Panc1 (cell line): Measurements from ENCODE around the gene CNDP1. TPM values are rescaled to one million over a fixed set of nuclear protein-coding genes. Genes with fewer than 3 reads are reported as not detected.
A peak's percentile ranks its signal among the peaks of the same experiment; 100 is the strongest.

ENCODE experiments used
- ATAC-seq: fragments of 200-7000 bp; cut with Tn5 transposase; 2 replicates; pipeline ENCODE4 v1.9.1; 2020; ENCODE audit warnings: mild to moderate bottlenecking, moderate library complexity
- BruUV-seq: library from RNA; stranded (reverse); fragments of 400-500 nt; replicated peaks from 2 replicates; lab custom pipeline; 2021; lab: Mats Ljungman, UMichigan
- CTCF ChIA-PET: fragments of 300-600 bp; sonication (Branson Sonifier 250); formaldehyde crosslinking; loops from one replicate; lab custom pipeline; 2022; ENCODE audit warnings: antibody characterized with exemption; lab: Charles Lee
- POLR2A ChIA-PET: fragments of 300-600 bp; sonication (Branson Sonifier 250); formaldehyde crosslinking; loops from one replicate; lab custom pipeline; 2022; ENCODE audit warnings: antibody characterized with exemption; lab: Charles Lee
- DNase-seq: peaks from one replicate; pipeline ENCODE4 v3.0.0-alpha.2; 2010; ENCODE audit warnings: low read depth, low spot score
- H3K27ac ChIP-seq: 2 replicates; pipeline ENCODE4 v1.5.1; 2011; ENCODE audit warnings: mild to moderate bottlenecking, low read length, inconsistent platforms
- H3K27me3 ChIP-seq: fragments of 200-500 bp; sonication (Bioruptor generic); 2 replicates; pipeline ENCODE4 v1.6.0; 2014; ENCODE audit warnings: low read length, inconsistent platforms; ENCODE audit not compliant: control insufficient read depth, insufficient read depth
- H3K36me3 ChIP-seq: fragments of 200-500 bp; sonication (Bioruptor generic); 2 replicates; pipeline ENCODE4 v1.5.1; 2014; ENCODE audit warnings: inconsistent platforms, mild to moderate bottlenecking, low read length, moderate library complexity; ENCODE audit not compliant: control insufficient read depth, insufficient read depth
- H3K4me1 ChIP-seq: 2 replicates; pipeline ENCODE4 v1.5.1; 2011; ENCODE audit warnings: inconsistent platforms, mild to moderate bottlenecking, low read length, moderate library complexity; ENCODE audit not compliant: control insufficient read depth, insufficient read depth
- H3K4me3 ChIP-seq, 2 experiments: 2 replicates each; pipeline ENCODE4 v1.5.1; 2011 to 2012; ENCODE audit warnings: low read depth in 2 of 2, low read length in 2 of 2, mild to moderate bottlenecking in 2 of 2, inconsistent platforms in 1 of 2, moderate library complexity in 1 of 2
- H3K9me3 ChIP-seq: fragments of 200-500 bp; sonication (Bioruptor generic); 2 replicates; pipeline ENCODE4 v1.5.1; 2014; ENCODE audit warnings: low read depth, mild to moderate bottlenecking, inconsistent platforms, low read length, moderate library complexity; ENCODE audit not compliant: control insufficient read depth, insufficient read depth
- POLR2AphosphoS5 ChIP-seq: IDR thresholded peaks from 2 replicates; pipeline ENCODE4 v1.6.1; 2012; ENCODE audit warnings: mild to moderate bottlenecking, low read depth, low read length, moderate library complexity
- REST ChIP-seq, 2 experiments: IDR thresholded peaks; 2 replicates each; pipeline ENCODE4 v1.6.1; 2011 to 2012; ENCODE audit warnings: low read depth in 2 of 2, control low read depth in 1 of 2, low read length in 1 of 2, mild to moderate bottlenecking in 1 of 2, moderate library complexity in 1 of 2; ENCODE audit not compliant: insufficient read depth in 1 of 2
- SIN3A ChIP-seq: IDR thresholded peaks from 2 replicates; pipeline ENCODE4 v1.6.1; 2012; ENCODE audit warnings: low read depth, mild to moderate bottlenecking, low read length, moderate library complexity, borderline replicate concordance; ENCODE audit not compliant: insufficient read depth
- TCF7L2 ChIP-seq: IDR thresholded peaks from 2 replicates; pipeline ENCODE4 v1.6.1; 2011; ENCODE audit warnings: mild to moderate bottlenecking, low read depth, low read length, inconsistent platforms
- in situ Hi-C: cut with HindIII; loops from 2 replicates; pipeline ENCODE4 v1.10.0; 2016; ENCODE audit warnings: low sequenced_read_pairs, low pct_unique_long_range_greater_than_20kb
- intact Hi-C: fragments of 100-400 bp; cut with micrococcal nuclease; formaldehyde crosslinking; loops from one replicate; pipeline ENCODE4 v1.10.0; 2022; ENCODE audit not compliant: unreplicated experiment
- total RNA-seq: library from RNA; stranded (reverse); gene quantifications from one replicate; pipeline ENCODE4 v1.2.1, GENCODE V29; 2021; ENCODE audit not compliant: unreplicated experiment
- TF ChIP-seq, protein P1 (sequence below): fragments of 450-650 bp; IDR thresholded peaks from 2 replicates; pipeline ENCODE4 v1.5.1; 2017; ENCODE audit warnings: mild to moderate bottlenecking

CNDP1 gene
- total RNA-seq, 1 experiment from 2014 or later, result not detected

DNA sequence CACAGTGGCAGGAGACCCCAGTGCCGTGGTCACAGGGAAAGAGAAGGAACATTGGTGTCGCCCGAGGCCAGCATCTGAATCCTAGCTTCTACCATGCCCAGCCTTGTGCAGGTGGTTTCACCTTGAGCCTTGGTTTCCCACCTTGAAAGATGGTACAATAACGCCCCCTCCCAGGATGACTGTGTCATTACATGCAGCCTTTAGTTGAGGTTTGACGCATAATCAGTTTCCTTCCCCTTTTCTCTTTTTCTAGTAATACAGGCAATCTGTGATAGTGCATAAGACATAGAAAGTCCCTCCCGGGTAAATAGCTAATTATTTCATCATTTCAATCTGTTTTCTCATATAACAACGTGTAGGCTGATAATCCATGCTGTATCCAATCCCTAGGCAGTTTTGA is 33.5 kb downstream of the CNDP1 start:
- H3K36me3 ChIP-seq, result no peaks in the 10 kb centered on the region
- peaks cover 17% of the 10 kb centered on the region for H3K27me3 ChIP-seq
- no TSS peak for BruUV-seq
- ChIA-PET POLR2A (no interaction called here), CTCF (no interaction called here)
- H3K27ac ChIP-seq, result no peak overlapping the region
- TF ChIP-seq SIN3A (no peak), TCF7L2 (no peak)
- ATAC-seq, result 0 out of 2 replicates have a peak, but pooled peaks have one; percentile 35
- no peaks in the 10 kb centered on the region for H3K4me1 ChIP-seq
- no peaks in the 10 kb centered on the region for H3K9me3 ChIP-seq
- DNase-seq, result no peak
- intact Hi-C loops (no loop called here), in situ Hi-C loops (no loop called here)
- no peak overlapping the region for H3K4me3 ChIP-seq

GRCh38 chr18:74569401-74569800 is 35.1 kb downstream of the CNDP1 start:
- Histone ChIP-seq H3K4me1 (no peaks in the 10 kb centered on the region), H3K27me3 (peaks cover 16% of the 10 kb centered on the region), H3K27ac (no peak overlapping the region), H3K36me3 (no peaks in the 10 kb centered on the region), H3K9me3 (no peaks in the 10 kb centered on the region), H3K4me3 (no peak overlapping the region)
- no peak for ATAC-seq
- no TSS peak for BruUV-seq
- intact Hi-C loops (no loop called here), in situ Hi-C loops (no loop called here)
- ChIA-PET CTCF (no interaction called here), POLR2A (no interaction called here)
- TF ChIP-seq POLR2AphosphoS5, result no peak
- TF ChIP-seq TCF7L2, result no peak
- no peak for TF ChIP-seq SIN3A
- TF ChIP-seq REST (IDR thresholded peaks at IDR 0.05; ENCODE audit: insufficient read depth in 1 of 2, low read depth in 2 of 2, low read length in 1 of 2), result no peak
- DNase-seq, result no peak

- ChIA-PET CTCF (interaction anchor here (0.6 kb wide), 1 partner anchor 17 kb away, joined by 6 read pairs; no protein-coding TSS in a partner anchor), POLR2A (interaction anchor here (0.6 kb wide), 1 partner anchor 22 kb away, joined by 9 read pairs; no protein-coding TSS in a partner anchor)
- Histone ChIP-seq H3K27ac (no peak overlapping the region), H3K4me1 (no peaks in the 10 kb centered on the region), H3K9me3 (no peaks in the 10 kb centered on the region), H3K4me3 (no peak overlapping the region), H3K27me3 (peaks cover 16% of the 10 kb centered on the region), H3K36me3 (no peaks in the 10 kb centered on the region)
- intact Hi-C loops, result no loop called here
- no peak for DNase-seq
- BruUV-seq, result no TSS peak
- no peak for ATAC-seq
- TF ChIP-seq, protein P1, sequence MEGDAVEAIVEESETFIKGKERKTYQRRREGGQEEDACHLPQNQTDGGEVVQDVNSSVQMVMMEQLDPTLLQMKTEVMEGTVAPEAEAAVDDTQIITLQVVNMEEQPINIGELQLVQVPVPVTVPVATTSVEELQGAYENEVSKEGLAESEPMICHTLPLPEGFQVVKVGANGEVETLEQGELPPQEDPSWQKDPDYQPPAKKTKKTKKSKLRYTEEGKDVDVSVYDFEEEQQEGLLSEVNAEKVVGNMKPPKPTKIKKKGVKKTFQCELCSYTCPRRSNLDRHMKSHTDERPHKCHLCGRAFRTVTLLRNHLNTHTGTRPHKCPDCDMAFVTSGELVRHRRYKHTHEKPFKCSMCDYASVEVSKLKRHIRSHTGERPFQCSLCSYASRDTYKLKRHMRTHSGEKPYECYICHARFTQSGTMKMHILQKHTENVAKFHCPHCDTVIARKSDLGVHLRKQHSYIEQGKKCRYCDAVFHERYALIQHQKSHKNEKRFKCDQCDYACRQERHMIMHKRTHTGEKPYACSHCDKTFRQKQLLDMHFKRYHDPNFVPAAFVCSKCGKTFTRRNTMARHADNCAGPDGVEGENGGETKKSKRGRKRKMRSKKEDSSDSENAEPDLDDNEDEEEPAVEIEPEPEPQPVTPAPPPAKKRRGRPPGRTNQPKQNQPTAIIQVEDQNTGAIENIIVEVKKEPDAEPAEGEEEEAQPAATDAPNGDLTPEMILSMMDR, result no peak
- no peak for TF ChIP-seq SIN3A
- TF ChIP-seq REST (IDR thresholded peaks at IDR 0.05; ENCODE audit: insufficient read depth in 1 of 2, low read depth in 2 of 2, low read length in 1 of 2), result no peak
- no peak for TF ChIP-seq TCF7L2
- no peak for TF ChIP-seq POLR2AphosphoS5
- in situ Hi-C loops, result no loop called here
These were observed 36.0 kb downstream of the CNDP1 start for GRCh38 chr18:74570266-74570665.
